GM21786 (cell line): Measurements from ENCODE around the gene RNU5B-1.

Experiments used
- ATAC-seq: cut with Tn5 transposase; IDR thresholded peaks from one replicate; pipeline ENCODE4 v1.9.1; 2021; ENCODE audit not compliant: unreplicated experiment

RNU5B-1 gene

DNA sequence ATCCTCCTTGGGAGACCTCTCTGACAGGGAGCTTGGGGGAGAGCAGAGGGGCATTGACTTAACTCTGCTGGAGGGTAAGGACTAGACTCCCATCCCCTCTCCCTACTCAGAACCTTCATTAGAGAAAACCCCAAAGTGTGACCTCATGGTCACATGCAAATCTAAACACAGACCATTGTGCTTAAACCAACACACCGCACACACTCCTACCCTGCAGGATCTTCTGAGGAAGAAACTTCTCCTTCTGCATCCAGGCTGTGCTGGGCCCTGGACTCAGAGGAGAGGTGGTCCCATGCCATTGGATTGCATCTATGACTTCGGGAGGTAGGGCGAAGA lies 17.0 kb upstream of the RNU5B-1 start:
- ATAC-seq, result no peak

DNA sequence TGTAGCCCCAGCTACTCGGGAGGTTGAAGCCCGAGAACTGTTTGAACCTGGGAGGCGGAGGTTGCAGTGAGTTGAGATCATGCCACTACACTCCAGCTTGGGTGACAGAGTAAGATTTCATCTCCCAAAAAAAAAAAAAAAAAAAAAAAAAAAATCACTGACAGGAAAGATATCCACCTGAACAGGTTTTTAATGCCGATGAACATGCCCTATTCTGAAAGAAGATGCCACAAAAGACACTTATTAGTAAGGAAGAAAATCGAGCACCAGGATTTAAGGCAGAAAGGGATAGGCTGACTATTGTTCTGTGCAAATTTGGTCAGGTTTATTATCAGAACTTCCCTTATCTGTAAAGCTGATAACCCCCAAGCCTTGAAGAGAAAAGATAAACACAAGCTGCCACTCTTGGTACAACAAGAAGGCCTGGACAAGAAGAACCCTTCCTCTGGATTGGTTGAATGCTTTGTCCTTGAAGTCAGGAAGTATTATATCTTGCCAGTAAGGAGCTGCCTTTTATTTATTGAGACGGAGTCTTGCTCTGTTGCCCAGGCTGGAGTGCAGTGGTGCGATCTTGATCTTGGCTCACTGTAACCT lies 15.1 kb upstream of the RNU5B-1 start:
- no peak for ATAC-seq

DNA sequence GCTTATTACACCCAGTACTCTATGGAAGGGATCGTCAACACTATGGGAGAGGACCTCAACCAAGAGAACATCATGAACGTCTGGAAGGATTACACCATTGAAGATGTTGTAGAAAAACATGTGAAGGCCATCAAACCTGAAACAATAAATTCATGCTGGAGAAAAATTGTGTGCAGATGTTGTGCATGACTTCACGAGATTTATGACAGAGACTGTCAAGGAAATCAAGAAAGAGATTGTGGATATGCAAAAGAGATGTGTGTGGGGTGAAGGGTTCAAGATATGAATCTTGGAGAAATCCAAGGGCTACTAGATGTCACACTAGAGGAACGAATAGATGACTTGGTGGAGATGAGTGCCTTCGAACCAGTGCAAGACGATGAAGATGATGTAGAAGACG lies 14.2 kb upstream of the RNU5B-1 start:
- ATAC-seq, result no peak

DNA sequence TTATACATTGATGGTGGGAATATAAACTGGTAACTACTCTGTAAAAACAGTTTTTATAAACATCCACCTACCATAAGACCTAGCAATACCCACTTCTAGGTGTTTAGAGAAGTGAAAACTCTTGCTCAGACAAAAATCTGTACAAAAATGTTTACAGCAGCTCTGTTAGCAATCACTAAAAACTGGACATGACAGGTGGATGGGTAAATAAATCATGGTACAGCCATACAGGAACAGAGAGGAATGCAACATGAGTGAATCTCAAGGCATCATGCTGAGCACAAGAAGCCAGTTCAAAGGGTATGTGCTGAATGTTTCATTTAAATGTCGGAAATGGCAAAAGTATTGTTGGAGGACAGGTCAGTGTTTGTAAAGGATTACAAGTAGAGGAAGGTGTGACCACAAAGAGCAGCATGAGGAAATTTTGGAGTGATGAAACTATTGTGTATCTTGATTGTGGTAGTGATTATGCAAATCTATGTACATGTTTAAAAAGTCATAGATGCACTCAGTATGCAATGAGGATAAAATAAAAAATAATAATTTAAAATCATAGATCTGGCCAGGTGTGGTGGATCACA lies 11.4 kb upstream of the RNU5B-1 start:
- no peak for ATAC-seq

DNA sequence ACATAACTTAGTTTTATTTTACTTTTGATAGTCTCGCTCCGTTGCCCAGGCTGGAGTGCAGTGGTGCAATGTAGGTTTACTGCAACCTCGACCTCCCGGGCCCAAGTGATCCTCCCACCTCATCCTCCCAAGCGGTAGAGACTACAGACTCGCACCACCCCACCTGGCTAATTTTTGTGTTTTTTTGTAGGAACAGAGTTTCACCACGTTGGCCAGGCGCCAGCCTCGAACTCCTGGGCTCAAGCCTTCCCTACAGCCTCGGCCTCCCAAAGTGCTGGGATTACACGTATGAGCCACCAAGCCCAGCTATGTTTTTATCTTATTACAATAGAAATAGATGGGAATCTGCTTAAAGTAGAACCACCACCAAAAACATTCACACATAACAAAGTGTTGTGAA lies 5.7 kb upstream of the RNU5B-1 start:
- ATAC-seq, result no peak

DNA sequence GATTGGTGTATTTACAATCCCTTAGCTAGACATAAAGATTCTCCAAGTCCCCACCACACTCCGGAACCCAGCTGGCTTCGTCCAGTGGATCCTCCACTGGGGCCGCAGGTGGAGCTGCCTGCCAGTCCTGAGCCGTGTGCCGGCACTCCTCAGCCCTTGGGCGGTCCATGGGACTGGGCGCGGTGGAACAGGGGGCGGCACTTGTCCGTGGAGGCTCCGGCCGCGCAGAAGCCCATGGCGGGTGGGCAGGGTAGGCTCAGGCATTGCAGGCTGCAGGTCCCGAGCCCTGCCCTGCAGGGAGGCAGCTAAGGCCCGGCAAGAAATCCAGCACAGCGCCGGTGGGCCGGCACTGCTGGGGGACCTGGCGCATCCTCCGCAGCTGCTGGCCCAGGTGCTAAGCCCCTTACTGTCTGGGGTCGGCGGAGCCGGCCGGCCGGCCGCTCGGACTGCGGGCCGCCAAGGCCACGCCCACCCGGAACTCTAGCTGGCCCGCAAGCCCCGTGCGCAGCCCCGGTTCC lies 3.5 kb upstream of the RNU5B-1 start:
- no peak for ATAC-seq

DNA sequence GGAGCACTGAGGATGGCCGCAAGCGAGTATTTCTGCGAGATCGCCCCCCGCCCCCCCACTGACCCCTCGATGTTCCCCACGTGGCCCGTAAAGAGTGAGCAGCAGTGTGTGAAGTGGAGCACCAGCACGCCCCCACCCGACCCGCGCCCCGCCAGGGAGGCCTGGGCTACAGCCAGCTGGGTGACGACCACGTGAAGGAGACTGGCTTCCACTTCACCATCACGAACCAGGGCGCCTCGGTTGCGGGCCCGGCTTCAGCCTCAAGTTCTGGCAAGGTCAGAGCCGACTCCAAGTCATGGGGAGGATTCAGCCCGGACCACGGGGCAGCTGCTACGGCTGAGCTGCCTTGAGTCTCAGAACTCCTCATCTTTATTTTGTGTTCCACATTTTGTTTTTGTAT lies 2.4 kb upstream of the RNU5B-1 start:
- no peak for ATAC-seq

DNA sequence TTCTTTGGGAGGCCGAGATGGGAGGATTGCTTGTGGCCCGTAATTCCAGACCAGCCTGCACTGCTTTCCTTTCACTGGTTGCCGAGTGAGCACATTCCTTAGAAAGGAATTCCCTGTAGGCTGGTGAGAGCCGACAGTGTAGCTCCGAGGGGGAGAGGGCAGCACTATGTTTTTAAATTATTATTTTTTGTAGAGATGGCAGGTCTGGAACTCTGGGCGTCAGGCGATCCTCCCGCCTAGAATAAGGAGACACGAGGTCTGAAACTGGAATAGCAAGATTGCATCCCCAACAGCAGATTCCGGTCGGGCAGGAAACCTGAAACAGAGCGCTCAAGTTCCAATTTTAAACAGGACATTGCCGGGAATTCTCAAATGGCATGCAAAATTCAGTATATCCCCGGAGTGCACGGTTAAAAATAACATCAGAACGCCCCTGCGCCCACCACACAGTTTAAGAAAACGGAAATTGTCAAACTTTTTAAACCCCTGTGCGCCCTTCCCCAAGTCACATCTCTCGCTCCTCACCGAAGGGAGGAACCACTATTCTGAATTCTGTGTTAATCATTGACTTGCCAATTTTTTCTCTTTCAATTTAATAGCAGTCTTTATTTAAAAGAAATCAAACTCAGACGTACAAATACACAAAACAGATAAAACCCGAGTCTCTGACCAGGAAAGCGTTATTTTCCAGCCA lies 643 bp upstream of the RNU5B-1 start:
- no peak for ATAC-seq

DNA sequence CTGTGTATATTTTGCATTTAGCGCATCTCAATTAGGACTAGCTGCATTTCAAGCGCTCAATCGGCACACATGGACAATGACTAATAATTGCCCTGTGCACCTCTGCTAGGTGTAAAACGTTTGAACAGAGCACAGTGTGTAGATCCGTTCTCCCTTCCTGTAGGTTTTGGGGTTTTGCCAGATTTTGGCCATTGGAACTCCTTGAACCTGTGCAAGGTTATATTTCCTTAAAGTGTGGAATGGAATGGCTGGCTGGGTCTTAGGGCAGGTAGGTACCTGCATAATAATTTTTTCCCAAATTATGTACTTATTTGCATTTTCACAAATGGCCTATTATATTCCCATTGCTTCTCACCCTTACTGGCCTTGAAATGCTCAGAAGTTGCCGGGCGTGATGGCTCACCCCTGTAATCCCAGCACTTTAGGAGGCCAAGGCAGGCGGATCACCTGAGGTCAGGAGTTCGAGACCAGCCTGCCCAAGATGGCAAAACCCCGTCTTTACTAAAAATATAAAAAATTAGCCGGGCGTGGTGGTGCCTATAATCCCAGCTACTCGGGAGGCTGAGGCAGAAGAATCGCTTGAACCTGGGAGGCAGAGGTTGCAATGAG lies 777 bp downstream of the RNU5B-1 start:
- ATAC-seq, result no peak

DNA sequence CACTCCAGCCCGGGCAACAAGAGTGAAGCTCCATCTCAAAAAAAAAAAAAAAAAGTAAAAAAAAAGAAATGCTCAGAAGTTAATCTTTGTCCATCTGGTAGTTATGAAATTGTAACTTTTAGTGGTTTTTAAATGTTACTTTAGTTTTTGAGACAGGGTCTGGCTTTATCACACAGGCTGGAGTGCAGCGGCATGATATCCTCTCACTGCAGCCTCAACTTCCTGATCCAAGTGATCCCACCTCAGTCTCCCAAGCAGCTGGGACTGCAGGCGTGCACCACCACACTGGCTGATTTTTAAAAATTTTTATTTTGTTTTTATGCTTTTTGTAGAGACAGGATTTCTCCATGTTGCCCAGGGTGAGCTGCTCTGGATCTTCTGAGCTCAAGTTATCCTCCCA lies 1.3 kb downstream of the RNU5B-1 start:
- ATAC-seq, result no peak

DNA sequence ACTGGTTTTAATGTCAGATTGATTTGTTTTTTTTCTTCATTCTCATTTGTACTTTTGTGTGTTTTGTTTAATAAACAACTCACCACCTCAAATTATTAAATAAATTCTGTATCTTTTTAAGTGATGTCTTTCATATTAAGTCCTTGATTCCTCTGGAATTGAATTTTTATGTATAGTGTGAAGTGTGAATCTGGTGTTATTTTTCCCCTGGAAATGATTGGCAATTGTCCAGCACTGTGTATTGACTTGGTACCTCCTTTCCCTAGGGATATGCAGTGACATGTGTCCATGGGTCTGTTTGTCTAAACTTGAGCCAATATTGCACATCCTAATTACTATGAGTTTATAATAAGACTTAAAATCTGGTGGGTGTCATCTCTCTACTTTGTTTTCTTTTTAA lies 2.1 kb downstream of the RNU5B-1 start:
- no peak for ATAC-seq

DNA sequence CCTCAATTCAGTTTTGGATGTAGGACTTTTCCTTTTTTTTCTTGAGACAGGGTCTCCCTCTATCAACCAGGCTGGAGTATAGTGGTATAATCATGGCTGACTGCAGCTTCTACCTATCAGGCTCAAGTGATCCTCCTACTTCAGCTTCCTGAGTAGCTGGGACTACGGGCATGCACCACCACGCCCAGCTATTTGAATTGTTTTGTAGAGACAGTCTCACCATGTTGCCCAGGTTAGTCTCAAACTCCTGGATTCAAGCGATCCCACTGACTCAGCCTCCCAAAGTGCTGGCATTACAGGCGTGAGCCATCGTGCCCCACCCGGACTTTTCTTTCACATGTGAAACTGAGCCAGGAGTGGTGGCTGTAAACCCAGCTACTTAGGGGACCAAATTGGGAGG lies 3.5 kb downstream of the RNU5B-1 start:
- no peak for ATAC-seq

DNA sequence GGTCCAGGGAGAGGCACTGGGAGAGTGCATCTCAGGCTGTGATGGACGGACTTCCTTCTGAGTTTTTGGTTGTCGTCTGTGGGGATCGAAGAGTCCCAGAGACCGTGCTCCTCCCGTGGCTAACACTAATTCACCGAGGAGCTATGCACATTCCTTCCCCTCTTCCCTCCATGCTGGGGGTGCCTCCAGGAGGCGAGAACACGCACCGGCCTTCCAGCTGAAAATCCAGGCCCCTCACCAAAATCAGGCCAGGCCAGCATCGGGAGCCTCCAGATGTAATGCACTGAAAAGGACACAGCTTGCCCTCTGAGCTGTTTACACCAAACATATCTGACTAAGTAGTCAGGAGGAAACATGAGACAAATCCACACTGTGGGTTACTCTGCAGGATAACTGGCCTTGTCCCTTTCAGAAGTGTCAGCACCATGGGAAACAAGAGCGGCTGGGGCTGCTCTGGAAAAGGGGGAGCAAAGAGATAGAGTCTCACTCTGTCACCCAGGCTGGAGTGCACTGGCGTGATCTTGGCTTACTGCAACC lies 5.5 kb downstream of the RNU5B-1 start:
- no peak for ATAC-seq

DNA sequence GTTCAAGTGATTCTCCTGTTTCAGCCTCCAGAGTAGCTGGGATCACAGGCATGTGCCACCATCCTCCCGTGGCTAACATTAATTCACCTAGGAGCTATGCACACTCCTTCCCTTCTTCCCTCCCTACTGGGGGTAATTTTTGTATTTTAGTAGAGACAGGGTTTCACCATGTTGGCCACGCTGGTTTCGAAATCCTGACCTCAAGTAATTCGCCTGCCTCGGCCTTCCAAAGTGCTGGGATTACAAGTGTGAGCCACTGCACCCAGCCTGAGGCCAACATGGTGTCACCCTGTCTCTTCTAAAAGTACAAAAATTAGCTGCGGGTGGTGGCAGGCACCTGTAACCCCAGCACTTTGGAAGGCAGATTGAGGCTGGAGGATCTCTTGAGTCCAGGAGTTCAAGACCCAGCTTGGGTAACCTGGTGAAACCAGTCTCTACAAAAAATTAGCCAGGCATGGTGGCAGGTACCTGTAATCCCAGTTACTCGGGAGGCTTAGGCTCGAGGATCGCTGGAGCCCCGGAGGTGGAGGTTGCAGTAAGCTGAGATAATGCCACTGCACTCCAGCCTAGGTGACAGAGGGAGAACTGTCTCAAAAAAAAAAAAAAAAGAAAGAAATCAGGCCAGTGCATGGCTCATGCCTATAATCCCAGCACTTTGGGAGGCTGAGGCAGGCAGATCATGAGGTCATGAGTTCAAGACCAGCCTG lies 6.1 kb downstream of the RNU5B-1 start:
- ATAC-seq, result no peak

DNA sequence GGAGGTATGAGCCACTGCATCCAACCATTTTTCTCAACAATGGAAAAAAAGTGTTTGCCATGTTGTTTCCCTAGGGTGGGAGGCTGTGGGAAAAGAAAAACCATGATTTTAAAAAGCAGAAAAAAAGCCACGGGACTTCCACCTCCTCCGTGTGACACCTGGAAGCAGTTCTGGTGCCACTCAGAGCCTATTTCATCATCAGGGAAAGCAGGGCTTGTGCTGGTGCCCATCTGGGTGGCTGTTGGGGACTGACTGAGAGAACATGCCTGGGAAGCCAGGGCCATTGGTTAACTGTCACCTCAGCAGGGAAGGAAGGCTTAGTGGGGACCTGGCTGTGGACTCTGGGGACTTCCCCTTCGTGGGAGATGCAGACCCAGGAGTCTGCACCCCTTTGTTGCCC lies 7.3 kb downstream of the RNU5B-1 start:
- no peak for ATAC-seq

DNA sequence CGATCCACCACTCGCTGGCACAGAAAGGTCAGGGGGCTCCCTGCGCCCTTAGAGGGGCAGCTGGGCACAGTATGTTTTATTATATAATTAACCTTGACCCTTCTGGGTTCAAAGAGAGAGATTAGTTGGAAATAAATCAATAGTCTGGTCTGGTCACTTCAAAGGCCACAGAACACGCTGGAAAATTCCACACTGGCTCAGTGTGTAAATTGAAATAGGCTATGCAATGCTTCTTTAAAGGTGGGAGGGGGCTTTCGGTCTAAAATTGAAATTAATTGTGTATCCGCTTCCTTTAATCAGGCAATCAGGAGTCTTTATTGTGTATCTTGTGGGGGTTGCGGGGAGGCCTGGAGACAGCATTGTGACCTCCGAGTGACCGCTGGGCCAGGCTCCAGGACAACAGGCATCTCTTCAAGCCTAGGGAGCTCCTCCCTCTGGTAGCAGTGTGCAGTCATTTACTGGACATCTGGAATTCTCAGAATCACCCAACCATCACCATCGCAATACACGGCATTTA lies 8.0 kb downstream of the RNU5B-1 start:
- no peak for ATAC-seq

DNA sequence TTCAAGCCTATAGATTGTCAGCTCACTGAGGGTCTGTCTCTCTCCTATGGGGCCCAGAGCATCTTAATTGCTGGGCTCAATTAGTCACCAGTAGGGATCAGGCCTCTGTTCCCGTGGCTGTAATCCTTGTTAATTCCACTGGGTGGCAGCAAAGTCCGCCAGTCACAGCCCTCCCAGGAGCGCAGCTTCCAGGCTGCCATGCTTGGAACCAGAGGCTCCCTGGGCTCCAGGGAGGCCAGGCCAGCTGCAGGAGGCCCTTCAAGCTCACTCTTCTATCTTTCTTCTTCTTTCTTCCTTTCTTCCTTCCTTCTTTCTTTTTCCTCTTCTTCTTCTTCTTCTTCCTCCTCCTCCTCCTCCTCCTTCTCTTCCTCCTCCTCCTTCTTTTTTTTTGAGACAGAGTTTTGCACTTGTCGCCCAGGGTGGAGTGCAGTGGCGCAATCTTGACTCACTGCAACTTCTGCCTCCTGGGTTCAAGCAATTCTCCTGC lies 14.4 kb downstream of the RNU5B-1 start:
- ATAC-seq, result peak; percentile 50

DNA sequence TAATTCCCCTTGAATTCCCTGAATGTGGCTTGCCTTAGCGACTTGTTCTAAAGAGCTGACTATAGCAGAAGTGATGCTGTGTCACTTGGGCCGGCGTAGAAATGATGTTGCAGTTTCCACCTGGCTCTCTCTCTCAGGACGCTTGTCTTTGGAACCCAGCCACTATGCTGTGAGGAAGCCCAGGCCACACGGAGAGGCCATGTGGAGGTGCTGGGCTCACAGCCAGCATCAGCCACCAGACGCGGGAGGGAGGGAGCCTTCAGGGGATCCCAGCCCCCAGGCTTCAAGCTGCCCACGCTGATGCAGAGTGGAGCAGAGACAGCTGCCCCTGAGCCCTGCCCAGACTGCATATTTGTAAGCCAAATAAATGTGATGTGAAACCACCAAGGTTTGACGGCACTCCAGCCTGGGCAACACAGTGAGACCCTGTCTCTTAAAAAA lies 18.6 kb downstream of the RNU5B-1 start:
- no peak for ATAC-seq

DNA sequence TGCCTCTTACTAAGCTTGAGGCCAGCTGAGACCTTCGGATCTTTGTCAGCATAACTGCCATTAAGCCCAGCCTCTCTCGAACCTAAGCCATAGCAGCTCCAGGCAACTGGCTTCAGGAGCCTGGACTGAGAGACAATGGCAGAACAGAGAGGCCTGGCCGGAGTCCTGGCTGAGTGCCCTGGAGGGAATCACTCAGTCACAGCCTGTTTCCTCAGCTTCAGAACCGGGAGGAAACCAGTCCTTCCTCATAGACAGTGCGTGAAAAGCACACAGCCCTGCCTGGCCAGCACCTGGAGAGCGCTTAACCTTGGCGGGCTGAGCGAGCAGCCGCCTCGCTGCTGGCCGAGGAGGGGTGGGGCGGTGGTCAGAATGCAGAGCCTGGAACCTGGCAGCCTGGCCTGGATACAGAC lies 21.6 kb downstream of the RNU5B-1 start:
- ATAC-seq, result no peak

DNA sequence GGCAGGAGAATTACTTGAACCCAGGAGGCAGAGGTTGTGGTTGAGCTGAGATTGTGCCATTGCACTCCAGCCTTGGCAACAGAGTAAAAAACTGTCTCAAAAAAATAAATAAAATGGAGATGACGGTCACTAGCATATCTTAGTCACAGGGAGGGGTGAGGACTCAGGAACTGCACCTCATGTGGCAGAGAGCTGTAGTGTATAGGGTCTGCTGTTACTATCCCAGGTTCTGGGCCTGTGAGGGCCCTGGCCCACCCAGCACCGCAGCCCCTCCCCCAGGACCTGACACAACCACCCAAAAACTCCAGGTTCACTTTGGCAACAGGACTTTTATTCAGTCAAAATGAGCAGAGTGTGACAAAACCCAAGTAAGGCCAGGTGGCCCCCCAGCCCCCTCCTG lies 22.3 kb downstream of the RNU5B-1 start:
- ATAC-seq, result no peak
